ENCODE data around the gene UBE2I.
"Not testable (repeated sequence)": the region's sequence is repeated elsewhere in the genome, so short reads cannot be mapped to it uniquely, and the experiment has no call there.

The UBE2I gene

GRCh38 chr16:1325261-1325660 lies 15.8 kb downstream of the UBE2I start:
- DNase-seq (ENCODE audit: low read depth, low spot score), result no peak
- Histone ChIP-seq H3K4me3 (no peak overlapping the region), H3K27ac (no peak overlapping the region; the same call in 1 of the 2 replicates), H3K36me3 (ENCODE audit: insufficient read depth, low read length) (peaks cover 34% of the 10 kb centered on the region), H3K9ac (ENCODE audit: insufficient read length) (no peak overlapping the region), H3K9me3 (ENCODE audit: low read depth, low read length) (no peaks in the 10 kb centered on the region)
- TF ChIP-seq EZH2 (IDR thresholded peaks at IDR 0.05) (no peak), FOXP2 (optimal IDR thresholded peaks at IDR 0.05; ENCODE audit: control extremely low read depth, extremely low read length, insufficient read depth) (no peak), POLR2AphosphoS5 (IDR thresholded peaks at IDR 0.05; ENCODE audit: borderline replicate concordance, low read depth, low read length) (no peak)

DNA sequence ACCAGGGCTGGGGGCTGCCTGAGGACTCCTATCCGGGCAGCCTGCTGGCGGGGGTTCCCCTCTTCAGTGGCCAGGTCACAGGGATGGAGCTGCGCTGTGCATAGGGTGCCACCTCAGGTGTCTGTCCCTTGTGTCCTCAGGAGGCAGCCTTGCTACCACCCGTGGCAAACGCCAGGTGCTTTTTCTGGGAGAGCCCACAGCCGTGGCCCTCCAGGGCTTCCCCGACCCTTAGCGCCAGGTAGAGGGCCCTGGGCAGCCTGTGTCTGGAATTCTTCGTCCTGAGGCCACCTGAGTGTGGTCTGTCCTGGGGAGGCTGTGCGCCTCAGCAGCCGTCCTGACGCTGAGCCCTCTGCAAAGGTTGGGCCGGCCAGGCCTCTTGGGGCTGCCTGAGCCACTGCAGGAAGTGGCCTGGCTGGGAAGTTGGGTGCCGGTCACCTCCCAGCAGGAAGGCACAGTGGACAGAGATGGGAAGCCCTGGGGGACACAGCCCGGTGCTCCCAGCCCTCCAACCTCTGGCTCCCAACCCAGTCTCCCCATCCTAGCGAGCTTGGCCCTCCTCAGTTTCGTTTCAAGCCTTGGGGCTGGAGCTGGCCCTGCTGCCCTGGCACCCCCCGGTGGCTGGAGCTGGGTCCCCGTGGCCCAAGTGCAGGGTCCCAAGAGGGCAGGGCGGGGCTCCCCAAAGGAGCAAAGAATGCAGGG lies 16.4 kb downstream of the UBE2I start:
- Histone ChIP-seq H3K9me3 (ENCODE audit: low read depth, low read length) (no peaks in the 10 kb centered on the region), H3K4me3 (no peak overlapping the region), H3K27ac (no peak overlapping the region), H3K36me3 (ENCODE audit: insufficient read depth, low read length) (peaks cover 28% of the 10 kb centered on the region; the same call in 1 of the 2 replicates), H3K9ac (ENCODE audit: insufficient read length) (no peak overlapping the region)
- TF ChIP-seq FOXP2 (optimal IDR thresholded peaks at IDR 0.05; ENCODE audit: control extremely low read depth, extremely low read length, insufficient read depth) (no peak), EZH2 (IDR thresholded peaks at IDR 0.05) (no peak), POLR2AphosphoS5 (IDR thresholded peaks at IDR 0.05; ENCODE audit: borderline replicate concordance, low read depth, low read length) (no peak; the same call in 1 of the 2 replicates)
- DNase-seq (ENCODE audit: low read depth, low spot score), result no peak

DNA sequence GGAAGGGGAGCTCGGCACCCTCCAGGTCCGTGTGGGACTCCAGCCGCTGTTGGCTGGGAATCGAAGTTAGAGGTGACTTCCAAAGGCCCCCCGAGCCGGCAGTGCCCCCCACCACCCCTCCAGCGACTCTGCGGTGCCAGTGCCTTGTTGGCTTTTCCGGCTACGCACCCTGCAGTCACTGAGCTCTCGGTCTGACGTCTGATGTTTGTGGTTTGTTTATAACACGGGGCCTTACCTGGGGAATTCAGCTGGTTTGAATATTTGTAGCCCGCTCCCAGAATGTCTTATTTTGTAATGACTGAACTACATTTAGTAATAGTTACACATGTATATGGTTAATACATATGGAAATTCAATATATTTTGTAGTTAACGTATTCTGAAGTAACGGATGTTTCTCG lies 17.0 kb downstream of the UBE2I start:
- H3K9me3 ChIP-seq (ENCODE audit: low read depth, low read length), result no peaks in the 10 kb centered on the region
- DNase-seq (ENCODE audit: low read depth, low spot score), result no peak
- no peak overlapping the region for H3K4me3 ChIP-seq
- peak overlapping the region; percentile 13; the same call in 1 of the 2 replicates for H3K27ac ChIP-seq
- no peak overlapping the region for H3K9ac ChIP-seq (ENCODE audit: insufficient read length)
- H3K36me3 ChIP-seq (ENCODE audit: insufficient read depth, low read length), result peaks cover 23% of the 10 kb centered on the region; the same call in 1 of the 2 replicates
- TF ChIP-seq EZH2 (IDR thresholded peaks at IDR 0.05) (no peak), POLR2AphosphoS5 (IDR thresholded peaks at IDR 0.05; ENCODE audit: borderline replicate concordance, low read depth, low read length) (no peak), FOXP2 (optimal IDR thresholded peaks at IDR 0.05; ENCODE audit: control extremely low read depth, extremely low read length, insufficient read depth) (no peak)

GRCh38 chr16:1326946-1327618 lies 17.6 kb downstream of the UBE2I start:
- Histone ChIP-seq H3K36me3 (ENCODE audit: insufficient read depth, low read length) (peaks cover 18% of the 10 kb centered on the region; the same call in 1 of the 2 replicates), H3K27ac (no peak overlapping the region), H3K9ac (ENCODE audit: insufficient read length) (no peak overlapping the region), H3K9me3 (ENCODE audit: low read depth, low read length) (no peaks in the 10 kb centered on the region), H3K4me3 (no peak overlapping the region)
- no peak for DNase-seq (ENCODE audit: low read depth, low spot score)
- TF ChIP-seq FOXP2 (optimal IDR thresholded peaks at IDR 0.05; ENCODE audit: control extremely low read depth, extremely low read length, insufficient read depth), result no peak
- no peak for TF ChIP-seq EZH2 (IDR thresholded peaks at IDR 0.05)
- TF ChIP-seq POLR2AphosphoS5 (IDR thresholded peaks at IDR 0.05; ENCODE audit: borderline replicate concordance, low read depth, low read length), result no peak

GRCh38 chr16:1327619-1327947 lies 18.1 kb downstream of the UBE2I start:
- Histone ChIP-seq H3K9me3 (ENCODE audit: low read depth, low read length) (no peaks in the 10 kb centered on the region), H3K9ac (ENCODE audit: insufficient read length) (no peak overlapping the region), H3K27ac (no peak overlapping the region), H3K4me3 (no peak overlapping the region), H3K36me3 (ENCODE audit: insufficient read depth, low read length) (peaks cover 18% of the 10 kb centered on the region; the same call in 1 of the 2 replicates)
- no peak for TF ChIP-seq FOXP2 (optimal IDR thresholded peaks at IDR 0.05; ENCODE audit: control extremely low read depth, extremely low read length, insufficient read depth)
- TF ChIP-seq EZH2 (IDR thresholded peaks at IDR 0.05), result no peak
- TF ChIP-seq POLR2AphosphoS5 (IDR thresholded peaks at IDR 0.05; ENCODE audit: borderline replicate concordance, low read depth, low read length), result no peak
- DNase-seq (ENCODE audit: low read depth, low spot score), result no peak

- not testable (repeated sequence) for H3K27ac ChIP-seq; H3K9ac ChIP-seq (ENCODE audit: insufficient read length); H3K4me3 ChIP-seq; H3K9me3 ChIP-seq (ENCODE audit: low read depth, low read length); DNase-seq (ENCODE audit: low read depth, low spot score)
- H3K36me3 ChIP-seq (ENCODE audit: insufficient read depth, low read length), result peaks cover 18% of the 10 kb centered on the region; the same call in 1 of the 2 replicates
Observed at GRCh38 chr16:1328136-1328535, 18.7 kb downstream of the UBE2I start.

DNA sequence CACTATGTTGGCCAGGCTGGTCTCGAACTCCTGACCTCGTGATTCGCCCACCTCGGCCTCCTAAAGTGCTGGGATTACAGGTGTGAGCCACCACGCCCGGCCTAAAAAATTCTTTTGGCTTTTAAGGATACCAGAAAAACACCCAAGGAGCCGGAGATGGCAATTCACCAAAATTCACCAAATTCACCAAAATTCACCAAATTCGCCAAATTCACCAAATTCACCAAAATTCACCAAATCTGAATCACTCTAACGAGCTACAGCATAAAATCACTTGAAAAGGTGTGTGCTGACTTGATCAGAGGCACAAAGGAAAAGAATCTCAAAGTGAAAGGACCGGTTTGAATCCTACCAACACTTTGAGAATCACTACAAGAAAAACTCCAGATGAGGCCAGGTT lies 19.5 kb downstream of the UBE2I start:
- not testable (repeated sequence) for H3K9ac ChIP-seq (ENCODE audit: insufficient read length); H3K36me3 ChIP-seq (ENCODE audit: insufficient read depth, low read length); DNase-seq (ENCODE audit: low read depth, low spot score); H3K27ac ChIP-seq; H3K9me3 ChIP-seq (ENCODE audit: low read depth, low read length); H3K4me3 ChIP-seq

DNA sequence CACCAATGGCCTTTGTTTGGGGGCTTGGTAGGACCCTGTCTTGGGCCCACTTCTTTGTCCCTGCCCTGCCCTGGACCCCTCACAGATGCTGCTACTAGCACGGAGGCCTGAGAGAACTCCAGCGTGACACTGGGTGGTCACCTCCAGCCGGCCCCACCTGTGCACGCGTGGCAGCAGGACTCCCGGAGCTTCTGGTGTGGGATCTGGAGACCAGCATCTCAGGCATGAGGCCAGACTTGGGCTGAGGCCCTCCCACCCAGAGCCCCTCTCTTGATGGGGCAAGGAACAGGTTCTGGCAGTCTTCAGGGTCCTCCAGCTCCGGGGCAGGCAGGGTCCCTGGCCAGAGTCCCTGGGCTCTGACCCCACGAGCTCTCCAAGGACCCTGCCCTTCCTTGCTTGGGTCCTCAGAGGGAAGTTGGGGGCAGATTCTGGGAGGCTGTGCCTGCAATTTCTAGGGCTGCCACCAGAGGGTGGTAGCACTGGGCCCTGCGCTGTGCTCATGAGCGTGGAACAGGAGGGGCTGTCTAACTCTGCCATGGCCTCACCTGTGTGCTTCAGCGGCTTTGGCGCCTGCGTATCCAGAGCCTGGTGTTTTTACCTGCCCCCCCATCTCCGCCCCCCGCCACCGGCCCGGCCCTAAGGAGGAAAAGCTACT lies 21.0 kb downstream of the UBE2I start:
- no peak for DNase-seq (ENCODE audit: low read depth, low spot score)

More for the DNA sequence above, 21.0 kb downstream of the UBE2I start:
- no peak for TF ChIP-seq FOXP2 (optimal IDR thresholded peaks at IDR 0.05; ENCODE audit: control extremely low read depth, extremely low read length, insufficient read depth)
- no peak for TF ChIP-seq POLR2AphosphoS5 (IDR thresholded peaks at IDR 0.05; ENCODE audit: borderline replicate concordance, low read depth, low read length)
- no peak for TF ChIP-seq EZH2 (IDR thresholded peaks at IDR 0.05)
- peaks cover under 1% of the 10 kb centered on the region; the same call in 1 of the 2 replicates for H3K36me3 ChIP-seq (ENCODE audit: insufficient read depth, low read length)
- H3K9me3 ChIP-seq (ENCODE audit: low read depth, low read length), result no peaks in the 10 kb centered on the region
- no peak overlapping the region for H3K4me3 ChIP-seq
- H3K27ac ChIP-seq, result no peak overlapping the region
- no peak overlapping the region for H3K9ac ChIP-seq (ENCODE audit: insufficient read length)

Data from SK-N-MC (cell line).